GM12874 (cell line): Measurements from ENCODE around the gene WWOX.

Experiments used
- CTCF ChIP-seq: IDR thresholded peaks from 2 replicates; pipeline ENCODE4 v1.5.1; 2011; ENCODE audit warnings: low read depth, mild to moderate bottlenecking, control low read depth, low read length, moderate library complexity; ENCODE audit not compliant: insufficient read depth

The WWOX gene

GRCh38 chr16:78750611-78751010, 651.2 kb downstream of the WWOX start:
- no peak for TF ChIP-seq CTCF

DNA sequence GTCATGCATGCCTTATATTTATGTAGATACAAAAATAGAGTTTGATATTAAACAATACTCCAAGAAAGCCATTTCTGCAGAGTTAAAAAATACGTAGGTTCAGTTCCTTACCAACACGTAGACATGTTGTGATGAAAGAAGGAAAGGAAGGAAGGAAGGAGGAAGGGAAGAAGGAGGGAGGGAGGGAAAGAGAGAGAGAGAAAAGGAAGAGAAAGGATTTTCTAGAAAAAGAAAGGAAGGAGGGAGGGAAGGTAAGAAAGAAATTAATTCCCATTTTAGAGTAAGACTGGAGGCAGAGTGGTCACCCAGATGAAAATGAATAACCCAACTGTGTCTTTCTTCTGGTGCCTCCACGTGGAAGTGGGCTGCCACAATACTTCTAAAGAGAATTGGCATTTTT, 652.1 kb downstream of the WWOX start:
- no peak for TF ChIP-seq CTCF

DNA sequence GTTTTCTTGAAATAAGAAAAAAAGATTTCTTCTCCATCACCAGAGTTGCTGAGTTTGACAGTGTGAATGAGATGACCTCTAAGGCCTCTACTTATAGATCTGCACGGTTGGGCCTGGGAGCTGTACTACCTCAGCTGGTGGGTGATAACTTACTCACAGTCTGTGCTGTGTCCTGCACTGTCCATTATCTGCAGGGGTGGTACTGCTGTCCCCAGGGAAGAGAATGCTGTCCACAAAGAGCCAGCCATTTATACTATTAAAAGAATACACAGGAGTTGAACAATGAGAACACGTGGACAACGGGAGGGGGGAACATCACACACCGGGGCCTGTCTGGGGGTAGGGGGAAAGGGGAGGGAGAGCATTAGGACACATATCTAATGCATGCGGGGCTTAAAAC, 655.3 kb downstream of the WWOX start:
- TF ChIP-seq CTCF = no peak

DNA sequence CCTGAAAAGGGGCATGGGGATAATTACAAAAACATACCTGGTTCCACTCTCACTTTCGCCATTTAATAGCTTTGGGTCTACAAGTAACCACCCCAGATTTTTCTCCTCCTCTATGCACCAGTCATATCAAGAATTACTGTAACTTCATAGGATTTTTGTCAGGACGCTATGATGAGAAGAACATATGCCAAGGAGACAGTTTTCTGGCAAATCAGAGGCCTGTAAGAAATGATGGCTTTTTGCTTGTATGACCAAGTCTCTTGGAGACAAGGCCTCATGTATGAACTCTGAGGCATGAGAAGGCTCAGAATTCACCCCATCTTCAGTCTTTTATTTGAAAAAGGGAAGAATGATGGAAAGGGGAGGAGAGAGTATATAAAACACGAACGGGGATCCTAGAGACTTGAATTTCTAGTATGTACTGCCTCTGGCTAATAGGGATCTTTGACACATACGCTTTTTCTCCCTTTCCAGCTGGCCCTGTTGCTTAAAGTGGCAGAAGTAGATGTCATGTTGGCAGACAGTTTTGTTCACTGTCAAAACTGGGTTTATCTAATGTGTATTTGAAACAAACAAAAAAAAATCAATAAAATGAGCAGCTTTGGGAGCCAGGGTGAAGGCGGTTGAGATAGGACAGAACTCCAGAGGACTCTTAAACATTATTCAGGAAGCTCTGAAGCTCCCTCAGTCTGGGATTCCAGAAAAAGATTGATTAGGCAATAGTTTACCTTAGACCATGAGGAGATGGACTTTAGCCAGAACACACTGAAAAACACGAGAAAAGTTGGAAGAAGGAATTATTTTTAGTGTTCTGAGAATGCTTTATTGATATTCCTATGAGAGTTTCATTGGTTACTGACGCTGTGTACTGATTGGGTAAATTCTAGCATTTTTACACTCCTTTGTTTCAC, 656.6 kb downstream of the WWOX start:
- no peak for TF ChIP-seq CTCF

- no peak for TF ChIP-seq CTCF
Measured at GRCh38 chr16:78759596-78759995, 660.1 kb downstream of the WWOX start.

DNA sequence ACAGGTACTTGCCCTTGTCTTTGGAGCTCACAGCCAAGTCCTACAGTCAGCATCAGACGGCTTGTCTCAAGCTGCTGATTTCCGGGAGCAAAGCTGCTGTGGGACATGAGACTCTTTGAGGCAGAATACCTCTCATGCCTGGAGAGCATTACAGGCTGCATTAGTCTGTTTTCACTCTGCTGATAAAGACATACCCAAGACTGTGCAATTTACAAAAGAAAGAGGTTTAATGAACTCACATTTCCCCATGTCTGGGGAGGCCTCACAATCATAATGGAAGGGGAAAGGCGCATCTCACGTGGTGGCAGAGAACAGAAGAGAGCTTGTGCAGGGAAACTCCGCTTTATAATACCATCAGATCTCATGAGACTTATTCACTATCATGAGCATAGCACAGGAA, 661.2 kb downstream of the WWOX start:
- no peak for TF ChIP-seq CTCF

- TF ChIP-seq CTCF = no peak
Measured at GRCh38 chr16:78761427-78761826, 662.0 kb downstream of the WWOX start.
